ENCODE measurements around the gene SECISBP2L.

SECISBP2L gene

GRCh38 chr15:49024840-49025239 is 21.4 kb downstream of the SECISBP2L start:
- peak; percentile 76 for FAIRE-seq
- no peak for DNase-seq (ENCODE audit: extremely low spot score, insufficient read length, low read depth)

- no peak for DNase-seq (ENCODE audit: extremely low spot score, insufficient read length, low read depth)
- FAIRE-seq = peak; percentile 44
Observed at GRCh38 chr15:49023354-49023753, 22.9 kb downstream of the SECISBP2L start.

GRCh38 chr15:49015896-49016295 is 30.4 kb downstream of the SECISBP2L start:
- DNase-seq (ENCODE audit: extremely low spot score, insufficient read length, low read depth) (no peak), FAIRE-seq (no peak)

GRCh38 chr15:48999314-48999713 is 46.9 kb downstream of the SECISBP2L start:
- DNase-seq (ENCODE audit: extremely low spot score, insufficient read length, low read depth) (no peak), FAIRE-seq (no peak)

GRCh38 chr15:48996276-48996675 is 50.0 kb downstream of the SECISBP2L start:
- DNase-seq (ENCODE audit: extremely low spot score, insufficient read length, low read depth) = no peak

GRCh38 chr15:48993380-48993779 is 52.9 kb downstream of the SECISBP2L start:
- DNase-seq (ENCODE audit: extremely low spot score, insufficient read length, low read depth) (no peak), FAIRE-seq (no peak)

More at GRCh38 chr15:48996276-48996675, 50.0 kb downstream of the SECISBP2L start:
- no peak for FAIRE-seq

GRCh38 chr15:48992545-48992944 is 53.7 kb downstream of the SECISBP2L start:
- DNase-seq (ENCODE audit: extremely low spot score, insufficient read length, low read depth) (peak; percentile 7), FAIRE-seq (peak; percentile 53)

GRCh38 chr15:48992096-48992495 is 54.1 kb downstream of the SECISBP2L start:
- DNase-seq (ENCODE audit: extremely low spot score, insufficient read length, low read depth) (no peak), FAIRE-seq (no peak)

- FAIRE-seq (no peak), DNase-seq (ENCODE audit: extremely low spot score, insufficient read length, low read depth) (no peak)
Observed at GRCh38 chr15:48989170-48989569, 57.1 kb downstream of the SECISBP2L start.

- FAIRE-seq = no peak
Observed at GRCh38 chr15:48987142-48987541, 59.1 kb downstream of the SECISBP2L start.

GRCh38 chr15:48986240-48986639 is 60.0 kb downstream of the SECISBP2L start:
- FAIRE-seq (no peak), DNase-seq (ENCODE audit: extremely low spot score, insufficient read length, low read depth) (no peak)

More at GRCh38 chr15:48987142-48987541, 59.1 kb downstream of the SECISBP2L start:
- DNase-seq (ENCODE audit: extremely low spot score, insufficient read length, low read depth) = no peak

GRCh38 chr15:48985516-48985915 is 60.7 kb downstream of the SECISBP2L start:
- DNase-seq (ENCODE audit: extremely low spot score, insufficient read length, low read depth) = no peak
- FAIRE-seq = no peak

- no peak for FAIRE-seq
Observed at GRCh38 chr15:48984811-48985352, 61.4 kb downstream of the SECISBP2L start.

GRCh38 chr15:48984021-48984710 is 62.1 kb downstream of the SECISBP2L start:
- FAIRE-seq (no peak), DNase-seq (ENCODE audit: extremely low spot score, insufficient read length, low read depth) (no peak)

More at GRCh38 chr15:48984811-48985352, 61.4 kb downstream of the SECISBP2L start:
- DNase-seq (ENCODE audit: extremely low spot score, insufficient read length, low read depth) = no peak

GRCh38 chr15:48983300-48983699 is 62.9 kb downstream of the SECISBP2L start:
- DNase-seq (ENCODE audit: extremely low spot score, insufficient read length, low read depth) (no peak), FAIRE-seq (no peak)

GRCh38 chr15:48981941-48982340 is 64.3 kb downstream of the SECISBP2L start:
- DNase-seq (ENCODE audit: extremely low spot score, insufficient read length, low read depth) (no peak), FAIRE-seq (no peak)

- FAIRE-seq = no peak
- no peak for DNase-seq (ENCODE audit: extremely low spot score, insufficient read length, low read depth)
Observed at GRCh38 chr15:48978638-48979037, 67.6 kb downstream of the SECISBP2L start.

- no peak for FAIRE-seq
- no peak for DNase-seq (ENCODE audit: extremely low spot score, insufficient read length, low read depth)
Observed at GRCh38 chr15:48976444-48977088, 69.7 kb downstream of the SECISBP2L start.

- DNase-seq (ENCODE audit: extremely low spot score, insufficient read length, low read depth) (peak; percentile 76), FAIRE-seq (peak; percentile 26)
Observed at GRCh38 chr15:48975472-48976419, 70.5 kb downstream of the SECISBP2L start.

- DNase-seq (ENCODE audit: extremely low spot score, insufficient read length, low read depth) (no peak), FAIRE-seq (no peak)
Observed at GRCh38 chr15:48974882-48975281, 71.4 kb downstream of the SECISBP2L start.

All from GM18507 (cell line).